DMS79 (cell line): ENCODE measurements around the gene SIX4.
"Not testable (repeated sequence)": the region's sequence is repeated elsewhere in the genome, so short reads cannot be mapped to it uniquely, and the experiment has no call there.

Experiments
- DNase-seq: peaks from one replicate; lab custom pipeline; 2025; lab: John Stamatoyannopoulos, UW

Gene SIX4

GRCh38 chr14:60723907-60724618, at the start of gene SIX4:
Gene SIX4, minus strand, starts transcription at chr14:60724351. Its CDS starts 277 bp downstream, at chr14:60724074.
- DNase-seq: peak; percentile 93

- no peak for DNase-seq
Observed at GRCh38 chr14:60773558-60773957, 49.4 kb upstream of the SIX4 start.

GRCh38 chr14:60771117-60771516, 47.0 kb upstream of the SIX4 start:
- no peak for DNase-seq

- no peak for DNase-seq
Observed at GRCh38 chr14:60768602-60769001, 44.5 kb upstream of the SIX4 start.

- peak; percentile 56 for DNase-seq
Observed at GRCh38 chr14:60760644-60761364, 36.7 kb upstream of the SIX4 start.

- DNase-seq: no peak
Observed at GRCh38 chr14:60760209-60760608, 36.1 kb upstream of the SIX4 start.

GRCh38 chr14:60758885-60759284, 34.7 kb upstream of the SIX4 start:
- no peak for DNase-seq

GRCh38 chr14:60757567-60758002, 33.4 kb upstream of the SIX4 start:
- DNase-seq: no peak

- DNase-seq: no peak
Observed at GRCh38 chr14:60756847-60757246, 32.7 kb upstream of the SIX4 start.

GRCh38 chr14:60753264-60754119, 29.3 kb upstream of the SIX4 start:
- no peak for DNase-seq

- no peak for DNase-seq
Observed at GRCh38 chr14:60744566-60744965, 20.4 kb upstream of the SIX4 start.

GRCh38 chr14:60738843-60739508, 14.8 kb upstream of the SIX4 start:
- DNase-seq: no peak

- no peak for DNase-seq
Observed at GRCh38 chr14:60736494-60736893, 12.3 kb upstream of the SIX4 start.

- peak; percentile 25 for DNase-seq
Observed at GRCh38 chr14:60735416-60735815, 11.3 kb upstream of the SIX4 start.

GRCh38 chr14:60734465-60735242, 10.5 kb upstream of the SIX4 start, which contains the start of gene MNAT1:
Gene MNAT1, plus strand, starts transcription at chr14:60734761. Its CDS starts 102 bp downstream, at chr14:60734863.
- peak; percentile 91 for DNase-seq

GRCh38 chr14:60732840-60733483, 8.8 kb upstream of the SIX4 start:
- DNase-seq: no peak

- not testable (repeated sequence) for DNase-seq
Observed at GRCh38 chr14:60731291-60731690, 7.1 kb upstream of the SIX4 start.

- peak; percentile 64 for DNase-seq
Observed at GRCh38 chr14:60723116-60723906, 840 bp downstream of the SIX4 start.

GRCh38 chr14:60722357-60723115, 1.6 kb downstream of the SIX4 start:
- peak; percentile 63 for DNase-seq
